Natural killer cell (primary cell): ENCODE measurements around the gene ORAI2. TPM values are rescaled to one million over a fixed set of nuclear protein-coding genes. Genes with fewer than 3 reads are reported as not detected.

Source experiments
- ATAC-seq, 3 donors: fragments of 150-1000 bp in 2 of 3; fragments of 200-7000 bp in 1 of 3; cut with Tn5 transposase; 1 replicate in 1 of 3; 2 replicates in 2 of 3; pipeline ENCODE4 v1.10.0; 2021; ENCODE audit warnings: mild to moderate bottlenecking in 2 of 3, moderate library complexity in 2 of 3
- DNase-seq, 2 donors: peaks; one replicate each; pipeline versions ENCODE4 v3.0.0 to v3.0.0-alpha.2; 2013 to 2021; ENCODE audit warnings: mixed read lengths in 1 of 2
- H3K27ac ChIP-seq: one replicate; pipeline ENCODE4 v1.5.1; 2013; ENCODE audit warnings: mild to moderate bottlenecking, low read length
- H3K27me3 ChIP-seq: one replicate; pipeline ENCODE4 v1.6.1; 2013; ENCODE audit warnings: low read length; ENCODE audit not compliant: control insufficient read depth, insufficient read depth
- H3K36me3 ChIP-seq: one replicate; pipeline ENCODE4 v1.6.1; 2013; ENCODE audit warnings: low read length; ENCODE audit not compliant: control insufficient read depth, insufficient read depth
- H3K4me1 ChIP-seq: one replicate; pipeline ENCODE4 v1.6.1; 2013; ENCODE audit warnings: low read length; ENCODE audit not compliant: control insufficient read depth, insufficient read depth
- H3K4me3 ChIP-seq: one replicate; pipeline ENCODE4 v1.5.1; 2013; ENCODE audit warnings: low read length
- H3K9me3 ChIP-seq: one replicate; pipeline ENCODE4 v1.6.1; 2013; ENCODE audit warnings: low read length; ENCODE audit not compliant: control insufficient read depth, insufficient read depth
- H3K27ac Mint-ChIP-seq, 2 donors: one replicate each; pipeline ENCODE4 v1.8.0; 2022; ENCODE audit warnings: mild to moderate bottlenecking in 2 of 2, mixed read lengths in 2 of 2, moderate library complexity in 1 of 2
- H3K27me3 Mint-ChIP-seq, 2 donors: one replicate each; pipeline ENCODE4 v1.8.0; 2022; ENCODE audit warnings: low read depth in 2 of 2, mixed read lengths in 2 of 2
- H3K36me3 Mint-ChIP-seq: one replicate; pipeline ENCODE4 v1.8.0; 2022; ENCODE audit warnings: mixed read lengths
- H3K4me1 Mint-ChIP-seq, 2 donors: one replicate each; pipeline ENCODE4 v1.8.0; 2022; ENCODE audit warnings: mixed read lengths in 2 of 2
- H3K4me3 Mint-ChIP-seq: one replicate; pipeline ENCODE4 v1.8.0; 2022; ENCODE audit warnings: mild to moderate bottlenecking, moderate library complexity, mixed read lengths
- H3K9me3 Mint-ChIP-seq, 2 donors: one replicate each; pipeline ENCODE4 v1.8.0; 2022; ENCODE audit warnings: mixed read lengths in 2 of 2
- WGBS: methylation state at CpG from one replicate; pipeline ENCODE4 v1.1.7; 2013; ENCODE audit warnings: missing lambda C conversion rate; ENCODE audit not compliant: insufficient coverage; 5-methylcytosine and 5-hydroxymethylcytosine counted together
- intact Hi-C: fragments of 100-400 bp; cut with micrococcal nuclease; formaldehyde crosslinking; loops from one replicate; pipeline ENCODE4 v1.14.2; 2022
- total RNA-seq, 4 donors: library from RNA; stranded (reverse); fragments of 120-200 nt in 1 of 4; gene quantifications; one replicate each; pipeline versions ENCODE4 v1.2.3 to v1.2.4, GENCODE V29; 2013 to 2022
- TF ChIP-seq, protein P1 (sequence below): fragments of 200-600 bp; IDR thresholded peaks from one replicate; pipeline ENCODE4 v1.8.0; 2022; ENCODE audit warnings: antibody characterized with exemption

ORAI2 gene
- total RNA-seq, 3 donors from 2014 or later (not counting 1 experiment from before 2014, with no cell fraction given), result 39.1 to 55.0 (median 41.3) TPM

DNA sequence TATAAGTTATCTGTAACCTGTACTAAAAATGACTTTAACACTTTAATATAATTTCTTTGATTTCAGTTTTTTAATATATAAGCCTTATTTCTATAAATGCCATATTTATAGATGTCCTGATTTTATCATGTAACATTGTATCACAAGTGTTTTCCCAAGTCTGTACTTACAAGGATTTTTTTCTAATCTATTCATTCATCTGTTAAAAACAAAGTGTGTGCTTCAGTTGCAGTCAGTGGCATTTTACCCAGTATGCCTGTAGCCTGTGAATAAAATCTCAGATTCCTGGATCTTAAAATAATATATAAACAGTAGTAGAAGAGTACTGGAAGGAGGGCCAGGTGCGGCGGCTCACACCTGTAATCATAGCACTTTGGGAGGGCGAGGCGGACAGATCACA lies 19.8 kb upstream of the ORAI2 start:
- Histone ChIP-seq H3K9me3 (no peaks in the 10 kb centered on the region), H3K27ac (no peak overlapping the region), H3K4me1 (peaks cover 48% of the 10 kb centered on the region), H3K27me3 (no peaks in the 10 kb centered on the region), H3K4me3 (no peak overlapping the region), H3K36me3 (peaks cover 13% of the 10 kb centered on the region)
- ATAC-seq (no peak), DNase-seq (no peak)
- Mint-ChIP-seq H3K4me3 (no peak overlapping the region), H3K4me1 (peaks cover 37 to 46% of the 10 kb centered on the region in 2 donors), H3K27ac (peak overlapping the region; percentile 63 to 97), H3K9me3 (no peaks in the 10 kb centered on the region), H3K27me3 (no peaks in the 10 kb centered on the region), H3K36me3 (peaks cover 7% of the 10 kb centered on the region)
- WGBS, result 100% methylated on average over 4 of the region's 4 CpGs
- TF ChIP-seq, protein P1, sequence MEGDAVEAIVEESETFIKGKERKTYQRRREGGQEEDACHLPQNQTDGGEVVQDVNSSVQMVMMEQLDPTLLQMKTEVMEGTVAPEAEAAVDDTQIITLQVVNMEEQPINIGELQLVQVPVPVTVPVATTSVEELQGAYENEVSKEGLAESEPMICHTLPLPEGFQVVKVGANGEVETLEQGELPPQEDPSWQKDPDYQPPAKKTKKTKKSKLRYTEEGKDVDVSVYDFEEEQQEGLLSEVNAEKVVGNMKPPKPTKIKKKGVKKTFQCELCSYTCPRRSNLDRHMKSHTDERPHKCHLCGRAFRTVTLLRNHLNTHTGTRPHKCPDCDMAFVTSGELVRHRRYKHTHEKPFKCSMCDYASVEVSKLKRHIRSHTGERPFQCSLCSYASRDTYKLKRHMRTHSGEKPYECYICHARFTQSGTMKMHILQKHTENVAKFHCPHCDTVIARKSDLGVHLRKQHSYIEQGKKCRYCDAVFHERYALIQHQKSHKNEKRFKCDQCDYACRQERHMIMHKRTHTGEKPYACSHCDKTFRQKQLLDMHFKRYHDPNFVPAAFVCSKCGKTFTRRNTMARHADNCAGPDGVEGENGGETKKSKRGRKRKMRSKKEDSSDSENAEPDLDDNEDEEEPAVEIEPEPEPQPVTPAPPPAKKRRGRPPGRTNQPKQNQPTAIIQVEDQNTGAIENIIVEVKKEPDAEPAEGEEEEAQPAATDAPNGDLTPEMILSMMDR, result no peak
- intact Hi-C loops, result no loop called here

DNA sequence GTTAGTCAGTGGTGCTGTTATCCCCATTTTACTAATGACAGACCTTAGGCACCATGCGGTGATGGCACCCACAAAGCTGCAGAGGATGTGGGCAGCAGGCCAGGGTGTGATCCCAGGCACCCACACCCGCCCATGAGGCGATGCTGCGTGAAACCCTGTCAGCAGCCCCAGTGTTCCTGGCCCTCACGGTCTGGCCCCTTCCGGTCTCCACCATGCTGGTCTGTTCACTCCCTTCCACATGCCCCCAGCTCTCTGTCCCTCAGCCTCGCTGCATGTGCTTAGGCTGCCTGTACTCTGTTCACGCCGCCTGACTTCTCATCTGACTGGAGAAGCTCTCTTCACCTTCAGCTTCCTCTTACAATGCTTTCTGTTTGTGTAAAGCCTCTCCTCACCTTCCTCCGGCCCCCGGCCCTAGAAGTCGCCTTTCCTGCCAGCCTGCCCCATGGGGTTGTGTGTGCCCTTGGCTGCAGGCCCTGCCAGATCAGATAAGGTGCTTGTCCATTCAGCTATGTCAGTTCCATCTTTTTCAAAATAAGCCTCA lies 17.6 kb upstream of the ORAI2 start:
- Mint-ChIP-seq H3K4me1 (peaks cover 45 to 48% of the 10 kb centered on the region in 2 donors), H3K4me3 (peak overlapping the region; percentile 87), H3K9me3 (no peaks in the 10 kb centered on the region), H3K27ac (peak overlapping the region; percentile 96 to 97), H3K36me3 (no peaks in the 10 kb centered on the region), H3K27me3 (no peaks in the 10 kb centered on the region)
- 4% methylated on average over 12 of the region's 12 CpGs for WGBS
- peak; percentile 79 to 85 (median 84) for ATAC-seq
- intact Hi-C loops, result loop anchor here (1.0 to 5.0 kb wide), 2 partner anchors 11 to 47 kb away; partner anchors contain the start of genes ALKBH4 and LRWD1
- Histone ChIP-seq H3K4me3 (no peak overlapping the region), H3K27me3 (no peaks in the 10 kb centered on the region), H3K36me3 (peaks cover 5% of the 10 kb centered on the region), H3K9me3 (no peaks in the 10 kb centered on the region), H3K27ac (peak overlapping the region; percentile 84), H3K4me1 (peaks cover 55% of the 10 kb centered on the region)
- DNase-seq, result peak; percentile 78 to 80
- TF ChIP-seq, protein P1, result no peak

DNA sequence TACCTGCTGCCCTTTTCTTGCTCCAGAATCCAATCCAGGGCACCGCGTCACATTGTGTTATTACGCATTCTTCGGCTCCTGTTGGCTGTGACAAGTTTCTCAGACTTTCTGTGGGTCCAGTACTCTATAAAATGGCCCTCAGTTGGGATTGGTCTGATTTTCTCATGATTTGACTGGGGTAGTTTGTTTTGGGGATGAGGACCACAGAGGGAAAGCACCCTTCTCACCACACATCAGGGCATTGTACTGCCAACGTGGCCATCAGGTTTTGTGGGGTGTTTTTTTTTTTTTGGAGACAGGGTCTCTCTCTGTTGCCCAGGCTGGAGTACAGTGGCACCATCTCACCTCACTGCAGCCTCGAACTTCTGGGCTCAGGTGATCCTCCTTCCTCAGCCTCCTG lies 17.0 kb upstream of the ORAI2 start:
- peak in 1 of 2 donors; percentile 49 for DNase-seq
- Mint-ChIP-seq H3K9me3 (no peaks in the 10 kb centered on the region), H3K36me3 (no peaks in the 10 kb centered on the region), H3K4me3 (peak overlapping the region; percentile 87), H3K4me1 (peaks cover 50 to 53% of the 10 kb centered on the region in 2 donors), H3K27ac (peak overlapping the region; percentile 96 to 97), H3K27me3 (no peaks in the 10 kb centered on the region)
- peaks cover 62% of the 10 kb centered on the region for H3K4me1 ChIP-seq
- H3K27me3 ChIP-seq, result no peaks in the 10 kb centered on the region
- TF ChIP-seq, protein P1, result no peak
- peak overlapping the region; percentile 84 for H3K27ac ChIP-seq
- WGBS, result 100% methylated on average over 4 of the region's 6 CpGs
- peak in 2 of 3 donors; percentile 11 to 15 for ATAC-seq
- H3K9me3 ChIP-seq, result no peaks in the 10 kb centered on the region
- H3K4me3 ChIP-seq, result no peak overlapping the region
- intact Hi-C loops, result loop anchor here (5.0 kb wide), 1 partner anchor 46 kb away; the partner anchor contains the start of genes ALKBH4 and LRWD1
- H3K36me3 ChIP-seq, result peaks cover 3% of the 10 kb centered on the region

DNA sequence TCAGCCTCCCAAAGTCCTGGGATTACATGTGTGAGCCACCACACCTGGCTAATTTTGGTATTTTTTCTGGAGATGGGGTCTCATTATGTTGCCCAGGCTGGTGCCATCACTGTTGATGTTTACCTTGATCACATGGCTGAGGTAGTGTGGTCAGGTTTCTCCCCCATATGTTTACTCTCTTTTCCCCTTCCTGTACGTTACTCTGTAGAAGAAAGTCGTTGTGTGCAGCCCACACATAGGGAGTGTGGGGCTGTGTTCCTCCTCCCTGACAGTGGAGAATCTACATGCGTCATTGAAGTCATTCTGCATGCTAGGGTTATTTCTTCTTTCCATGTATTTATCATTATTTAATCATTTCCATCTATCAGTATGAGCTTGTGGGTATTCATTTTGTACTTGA lies 16.3 kb upstream of the ORAI2 start:
- intact Hi-C loops, result loop anchor here (5.0 kb wide), 1 partner anchor 45 kb away; the partner anchor contains the start of genes ALKBH4 and LRWD1
- peak overlapping the region; percentile 78 for H3K4me3 Mint-ChIP-seq
- DNase-seq (peak in 1 of 2 donors; percentile 68), ATAC-seq (no peak)
- Histone ChIP-seq H3K9me3 (no peaks in the 10 kb centered on the region), H3K27me3 (no peaks in the 10 kb centered on the region), H3K36me3 (no peaks in the 10 kb centered on the region), H3K4me3 (no peak overlapping the region), H3K27ac (peak overlapping the region; percentile 84), H3K4me1 (peaks cover 68% of the 10 kb centered on the region)
- H3K27me3 Mint-ChIP-seq, result no peaks in the 10 kb centered on the region
- peaks cover 50 to 53% of the 10 kb centered on the region in 2 donors for H3K4me1 Mint-ChIP-seq
- TF ChIP-seq, protein P1, result no peak
- H3K9me3 Mint-ChIP-seq, result no peaks in the 10 kb centered on the region
- H3K27ac Mint-ChIP-seq, result peak overlapping the region; percentile 96 to 97
- H3K36me3 Mint-ChIP-seq, result no peaks in the 10 kb centered on the region
- WGBS, result no CpG with 5 or more reads among the region's 3 CpGs
